Thyroid gland (tissue), 4 donors: ENCODE data around the gene GHRL.

Source experiments
- POLR2A ChIP-seq, 2 donors: fragments of 450-650 bp; IDR thresholded peaks; one replicate each; pipeline ENCODE4 v1.6.1; 2017; ENCODE audit warnings: antibody characterized with exemption in 2 of 2, mild to moderate bottlenecking in 2 of 2, moderate library complexity in 1 of 2
- TF ChIP-seq, protein P1 (sequence below), 6 experiments: fragments of 200-600 bp in 3 of 6; fragments of 450-650 bp in 3 of 6; sonication (generic) in 3 of 6; IDR thresholded peaks; one replicate each; pipeline ENCODE4 v1.5.1; 2016 to 2019; ENCODE audit warnings: antibody characterized with exemption in 6 of 6, mild to moderate bottlenecking in 2 of 6, inconsistent platforms in 1 of 6, moderate library complexity in 1 of 6

GRCh38 chr3:10285272-10286132, 7.2 kb downstream of the GHRL start:
- no peak for TF ChIP-seq POLR2A (IDR thresholded peaks at IDR 0.05)
- TF ChIP-seq, protein P1, sequence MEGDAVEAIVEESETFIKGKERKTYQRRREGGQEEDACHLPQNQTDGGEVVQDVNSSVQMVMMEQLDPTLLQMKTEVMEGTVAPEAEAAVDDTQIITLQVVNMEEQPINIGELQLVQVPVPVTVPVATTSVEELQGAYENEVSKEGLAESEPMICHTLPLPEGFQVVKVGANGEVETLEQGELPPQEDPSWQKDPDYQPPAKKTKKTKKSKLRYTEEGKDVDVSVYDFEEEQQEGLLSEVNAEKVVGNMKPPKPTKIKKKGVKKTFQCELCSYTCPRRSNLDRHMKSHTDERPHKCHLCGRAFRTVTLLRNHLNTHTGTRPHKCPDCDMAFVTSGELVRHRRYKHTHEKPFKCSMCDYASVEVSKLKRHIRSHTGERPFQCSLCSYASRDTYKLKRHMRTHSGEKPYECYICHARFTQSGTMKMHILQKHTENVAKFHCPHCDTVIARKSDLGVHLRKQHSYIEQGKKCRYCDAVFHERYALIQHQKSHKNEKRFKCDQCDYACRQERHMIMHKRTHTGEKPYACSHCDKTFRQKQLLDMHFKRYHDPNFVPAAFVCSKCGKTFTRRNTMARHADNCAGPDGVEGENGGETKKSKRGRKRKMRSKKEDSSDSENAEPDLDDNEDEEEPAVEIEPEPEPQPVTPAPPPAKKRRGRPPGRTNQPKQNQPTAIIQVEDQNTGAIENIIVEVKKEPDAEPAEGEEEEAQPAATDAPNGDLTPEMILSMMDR (IDR thresholded peaks at IDR 0.05) = no peak
